Measurements from ENCODE around the gene GALNT15. TPM values are rescaled to one million over a fixed set of nuclear protein-coding genes. Genes with fewer than 3 reads are reported as not detected.

The GALNT15 gene
- total RNA-seq, 1 experiment from 2014 or later: not detected

GRCh38 chr3:16174976-16175901 lies 759 bp downstream of the GALNT15 start:
- ChIA-PET CTCF (interaction anchor here (0.6 kb wide), 1 partner anchor 124 kb away, joined by 4 read pairs; no protein-coding TSS in a partner anchor), POLR2A (ENCODE audit: low non-redundant PET) (no interaction called here)
- H3K4me3 ChIP-seq (ENCODE audit: low read depth, low read length, poor library complexity, severe bottlenecking): no peak overlapping the region
- no peaks in the 10 kb centered on the region for H3K4me1 ChIP-seq (ENCODE audit: insufficient read depth, low read length, poor library complexity, severe bottlenecking)
- no peaks in the 10 kb centered on the region for H3K36me3 ChIP-seq (ENCODE audit: insufficient read depth, low read length, poor library complexity, severe bottlenecking)
- intact Hi-C loops (cut with micrococcal nuclease; ENCODE audit: unreplicated experiment): loop anchor here (5.0 kb wide), 2 partner anchors 543 to 973 kb away; no protein-coding TSS in a partner anchor
- no peak overlapping the region for H3K27ac ChIP-seq (ENCODE audit: low read depth, low read length, poor library complexity, severe bottlenecking)
- H3K27me3 ChIP-seq (replicated peaks; ENCODE audit: insufficient read depth, low read depth, low read length, poor library complexity): peaks cover 38% of the 10 kb centered on the region
- BruUV-seq (replicated peaks): no TSS peak
- H3K9me3 ChIP-seq (ENCODE audit: low read depth, low read length, poor library complexity, severe bottlenecking): no peaks in the 10 kb centered on the region
- DNase-seq (ENCODE audit: low spot score): no peak
- TF ChIP-seq CTCF (conservative IDR thresholded peaks at IDR 0.05; ENCODE audit: low read depth, low read length) (no peak), EZH2 (IDR thresholded peaks at IDR 0.05; ENCODE audit: borderline replicate concordance, low read depth, low read length, poor library complexity, severe bottlenecking) (no peak)

- TF ChIP-seq CTCF (conservative IDR thresholded peaks at IDR 0.05; ENCODE audit: low read depth, low read length): no peak
- no peak for TF ChIP-seq EZH2 (IDR thresholded peaks at IDR 0.05; ENCODE audit: borderline replicate concordance, low read depth, low read length, poor library complexity, severe bottlenecking)
- no TSS peak for BruUV-seq (replicated peaks)
- DNase-seq (ENCODE audit: low spot score): no peak
- POLR2A ChIA-PET (ENCODE audit: low non-redundant PET): no interaction called here
- CTCF ChIA-PET: no interaction called here
- H3K4me3 ChIP-seq (ENCODE audit: low read depth, low read length, poor library complexity, severe bottlenecking): no peak overlapping the region
- intact Hi-C loops (cut with micrococcal nuclease; ENCODE audit: unreplicated experiment): loop anchor here (5.0 kb wide), 1 partner anchor 544 kb away; no protein-coding TSS in a partner anchor
- no peak overlapping the region for H3K27ac ChIP-seq (ENCODE audit: low read depth, low read length, poor library complexity, severe bottlenecking)
- H3K27me3 ChIP-seq (replicated peaks; ENCODE audit: insufficient read depth, low read depth, low read length, poor library complexity): peaks cover 38% of the 10 kb centered on the region
- H3K36me3 ChIP-seq (ENCODE audit: insufficient read depth, low read length, poor library complexity, severe bottlenecking): no peaks in the 10 kb centered on the region
- H3K4me1 ChIP-seq (ENCODE audit: insufficient read depth, low read length, poor library complexity, severe bottlenecking): no peaks in the 10 kb centered on the region
- no peaks in the 10 kb centered on the region for H3K9me3 ChIP-seq (ENCODE audit: low read depth, low read length, poor library complexity, severe bottlenecking)
Measured at GRCh38 chr3:16176391-16177030, 2.0 kb downstream of the GALNT15 start.

DNA sequence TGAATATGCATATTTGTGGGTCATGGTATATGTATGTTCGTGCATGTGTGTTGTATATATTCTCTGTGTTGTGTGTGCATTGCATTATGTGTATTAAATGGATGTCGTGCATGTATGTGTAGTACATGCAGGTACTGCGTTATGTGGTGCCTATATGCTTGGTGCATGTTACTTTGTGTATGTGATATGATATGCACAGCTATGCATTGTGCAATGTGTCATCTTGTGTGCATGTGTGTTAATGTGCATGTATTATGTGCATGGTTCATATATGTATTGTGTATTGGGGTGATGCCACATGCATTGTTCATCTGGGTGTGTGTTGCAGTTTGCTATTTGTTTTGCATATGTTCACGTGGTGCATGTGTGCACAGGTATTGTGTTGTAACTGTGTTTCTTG lies 2.9 kb downstream of the GALNT15 start:
- Histone ChIP-seq H3K4me3 (ENCODE audit: low read depth, low read length, poor library complexity, severe bottlenecking) (no peak overlapping the region), H3K36me3 (ENCODE audit: insufficient read depth, low read length, poor library complexity, severe bottlenecking) (no peaks in the 10 kb centered on the region), H3K4me1 (ENCODE audit: insufficient read depth, low read length, poor library complexity, severe bottlenecking) (no peaks in the 10 kb centered on the region), H3K27me3 (replicated peaks; ENCODE audit: insufficient read depth, low read depth, low read length, poor library complexity) (peaks cover 38% of the 10 kb centered on the region), H3K9me3 (ENCODE audit: low read depth, low read length, poor library complexity, severe bottlenecking) (no peaks in the 10 kb centered on the region), H3K27ac (ENCODE audit: low read depth, low read length, poor library complexity, severe bottlenecking) (no peak overlapping the region)
- no peak for DNase-seq (ENCODE audit: low spot score)
- ChIA-PET CTCF (no interaction called here), POLR2A (ENCODE audit: low non-redundant PET) (no interaction called here)
- intact Hi-C loops (cut with micrococcal nuclease; ENCODE audit: unreplicated experiment): loop anchor here (5.0 kb wide), 1 partner anchor 545 kb away; no protein-coding TSS in a partner anchor
- TF ChIP-seq EZH2 (IDR thresholded peaks at IDR 0.05; ENCODE audit: borderline replicate concordance, low read depth, low read length, poor library complexity, severe bottlenecking): no peak
- TF ChIP-seq CTCF (conservative IDR thresholded peaks at IDR 0.05; ENCODE audit: low read depth, low read length): no peak
- BruUV-seq (replicated peaks): no TSS peak
